Fibroblast of villous mesenchyme (primary cell): ENCODE data around the gene NDST1. TPM values are rescaled to one million over a fixed set of nuclear protein-coding genes. Genes with fewer than 3 reads are reported as not detected.

ENCODE experiments used
- DNase-seq: peaks from one replicate; pipeline ENCODE4 v3.0.0-alpha.2; 2010; ENCODE audit warnings: low read depth
- H3K4me3 ChIP-seq: 2 replicates; pipeline ENCODE4 v1.5.1; 2011; ENCODE audit warnings: low read depth, mild to moderate bottlenecking, low read length
- CTCF ChIP-seq: IDR thresholded peaks from 2 replicates; pipeline ENCODE4 v1.5.1; 2012; ENCODE audit warnings: low read depth, mild to moderate bottlenecking, low read length; ENCODE audit not compliant: insufficient read depth
- total RNA-seq: library from RNA; depleted of rRNA; stranded (reverse); fragments of >200 nt; gene quantifications from 2 replicates; pipeline ENCODE4 v1.2.3, GENCODE V29; 2012

Gene NDST1
- total RNA-seq, 1 donor = 87.2 TPM

- peak; percentile 88 for DNase-seq
- TF ChIP-seq CTCF = no peak
- no peak overlapping the region for H3K4me3 ChIP-seq
Measured at GRCh38 chr5:150511578-150512367, 3.8 kb downstream of the NDST1 start.

GRCh38 chr5:150512368-150512747, 4.4 kb downstream of the NDST1 start:
- H3K4me3 ChIP-seq = no peak overlapping the region
- DNase-seq = no peak
- no peak for TF ChIP-seq CTCF

GRCh38 chr5:150513375-150514309, 5.7 kb downstream of the NDST1 start:
- no peak overlapping the region for H3K4me3 ChIP-seq
- peak; percentile 22 for TF ChIP-seq CTCF
- no peak for DNase-seq

- H3K4me3 ChIP-seq = no peak overlapping the region
- DNase-seq = no peak
- TF ChIP-seq CTCF = no peak
Measured at GRCh38 chr5:150514708-150515211, 6.8 kb downstream of the NDST1 start.

- no peak for TF ChIP-seq CTCF
- DNase-seq = peak; percentile 81
- no peak overlapping the region for H3K4me3 ChIP-seq
Measured at GRCh38 chr5:150515446-150515845, 7.5 kb downstream of the NDST1 start.

- no peak for TF ChIP-seq CTCF
- DNase-seq = peak; percentile 76
Measured at GRCh38 chr5:150516011-150516410, 8.1 kb downstream of the NDST1 start.

More at GRCh38 chr5:150516011-150516410, 8.1 kb downstream of the NDST1 start:
- H3K4me3 ChIP-seq = no peak overlapping the region
